GM12872 (cell line): ENCODE measurements around the gene PHAF1.

Experiments used
- CTCF ChIP-seq: IDR thresholded peaks from 3 replicates; pipeline ENCODE4 v1.5.1; 2011; ENCODE audit warnings: low read depth, mild to moderate bottlenecking, low read length, moderate library complexity; ENCODE audit not compliant: insufficient read depth

Gene PHAF1

GRCh38 chr16:67082891-67083290 is 26.9 kb upstream of the PHAF1 start:
- no peak for TF ChIP-seq CTCF

- no peak for TF ChIP-seq CTCF
Measured at GRCh38 chr16:67084345-67085028, 25.3 kb upstream of the PHAF1 start.

GRCh38 chr16:67086822-67087221 is 22.9 kb upstream of the PHAF1 start:
- TF ChIP-seq CTCF, result no peak

- TF ChIP-seq CTCF, result no peak
Measured at GRCh38 chr16:67087291-67087690, 22.4 kb upstream of the PHAF1 start.

GRCh38 chr16:67087803-67088202 is 21.9 kb upstream of the PHAF1 start:
- TF ChIP-seq CTCF, result no peak

GRCh38 chr16:67088551-67088950 is 21.2 kb upstream of the PHAF1 start:
- TF ChIP-seq CTCF, result no peak

- TF ChIP-seq CTCF, result no peak
Measured at GRCh38 chr16:67089101-67089500, 20.6 kb upstream of the PHAF1 start.
